PC-9 (cell line): ENCODE results near the gene ARFRP1. TPM values are rescaled to one million over a fixed set of nuclear protein-coding genes. Genes with fewer than 3 reads are reported as not detected.
A peak's percentile ranks its signal among the peaks of the same experiment; 100 is the strongest.

Experiments
- Bru-seq: library from RNA; stranded (reverse); fragments of 400-500 nt; gene quantifications from one replicate; lab custom pipeline; 2021; lab: Mats Ljungman, UMichigan
- BruChase-seq, 2 experiments: library from RNA; stranded (reverse); fragments of 400-500 nt; gene quantifications; one replicate each; lab custom pipeline; 2021; lab: Mats Ljungman, UMichigan
- BruUV-seq: library from RNA; stranded (reverse); fragments of 400-500 nt; replicated peaks from 2 replicates; lab custom pipeline; 2021; lab: Mats Ljungman, UMichigan
- CTCF ChIA-PET: fragments of 300-600 bp; sonication (Branson Sonifier 250); formaldehyde crosslinking; loops from one replicate; lab custom pipeline; 2022; ENCODE audit warnings: antibody characterized with exemption; lab: Charles Lee
- POLR2A ChIA-PET: fragments of 300-600 bp; sonication (Branson Sonifier 250); formaldehyde crosslinking; loops from one replicate; lab custom pipeline; 2022; ENCODE audit warnings: antibody characterized with exemption; ENCODE audit not compliant: unreplicated experiment; lab: Charles Lee
- DNase-seq, 2 experiments: peaks; one replicate each; pipeline versions ENCODE4 v3.0.0 to v3.0.0-alpha.2; 2015 to 2022; ENCODE audit warnings: mixed read lengths in 1 of 2
- H2AFZ ChIP-seq: fragments of 200-600 bp; sonication (generic); 2 replicates; pipeline ENCODE4 v1.8.1; 2017; ENCODE audit warnings: antibody characterized with exemption
- H3F3A ChIP-seq: fragments of 200-600 bp; sonication (generic); 2 replicates; pipeline ENCODE4 v1.8.1; 2017; ENCODE audit warnings: antibody characterized with exemption, mild to moderate bottlenecking, low read depth; ENCODE audit not compliant: insufficient read depth
- H3K27ac ChIP-seq: fragments of 200-600 bp; sonication (generic); 2 replicates; pipeline ENCODE4 v1.6.1; 2016; ENCODE audit warnings: mixed run types
- H3K27me3 ChIP-seq: fragments of 200-600 bp; sonication (generic); 2 replicates; pipeline ENCODE4 v1.6.1; 2016; ENCODE audit warnings: low read depth, mixed run types; ENCODE audit not compliant: insufficient read depth
- H3K36me3 ChIP-seq: fragments of 200-600 bp; sonication (generic); 2 replicates; pipeline ENCODE4 v1.6.1; 2016; ENCODE audit warnings: low read depth, mixed run types
- H3K4me1 ChIP-seq: fragments of 200-600 bp; sonication (generic); replicated peaks from 2 replicates; pipeline ENCODE4 v1.6.1; 2016; ENCODE audit warnings: mixed run types; ENCODE audit not compliant: insufficient read depth
- H3K4me2 ChIP-seq: fragments of 200-600 bp; sonication (generic); 2 replicates; pipeline ENCODE4 v1.6.1; 2017; ENCODE audit warnings: mixed run types
- H3K4me3 ChIP-seq: fragments of 200-600 bp; sonication (generic); 2 replicates; pipeline ENCODE4 v1.6.1; 2016; ENCODE audit warnings: mixed run types
- H3K79me2 ChIP-seq: fragments of 200-600 bp; sonication (generic); 2 replicates; pipeline ENCODE4 v1.6.1; 2017; ENCODE audit warnings: low read depth, mixed run types
- H3K9me2 ChIP-seq: fragments of 200-600 bp; sonication (generic); 2 replicates; pipeline ENCODE4 v1.8.1; 2017; ENCODE audit warnings: mild to moderate bottlenecking; ENCODE audit not compliant: insufficient read depth
- H3K9me3 ChIP-seq: fragments of 200-600 bp; sonication (generic); 2 replicates; pipeline ENCODE4 v1.8.1; 2016; ENCODE audit warnings: low read depth; ENCODE audit not compliant: insufficient read depth
- H4K20me1 ChIP-seq: fragments of 200-600 bp; sonication (generic); 2 replicates; pipeline ENCODE4 v1.8.1; 2017; ENCODE audit not compliant: insufficient read depth
- EZH2 ChIP-seq: fragments of 200-600 bp; sonication (generic); IDR thresholded peaks from 2 replicates; pipeline ENCODE4 v1.8.0; 2017; ENCODE audit warnings: antibody characterized with exemption, low read depth
- intact Hi-C: fragments of 100-400 bp; cut with micrococcal nuclease; formaldehyde crosslinking; loops from one replicate; pipeline ENCODE4 v1.10.0; 2022; ENCODE audit not compliant: unreplicated experiment
- long read RNA-seq: library from polyadenylated mRNA; stranded (forward); transcript quantifications from one replicate; pipeline ENCODE4 v2.0.0, GENCODE V29; 2022
- total RNA-seq: library from RNA; stranded (reverse); gene quantifications from 2 replicates; pipeline ENCODE4 v1.2.3, GENCODE V29; 2021
- TF ChIP-seq, protein P1 (sequence below): fragments of 200-600 bp; sonication (generic); conservative IDR thresholded peaks from 2 replicates; pipeline ENCODE4 v1.6.1; 2017; ENCODE audit warnings: mixed run types, antibody characterized with exemption, mild to moderate bottlenecking, moderate library complexity

The ARFRP1 gene, protein sequence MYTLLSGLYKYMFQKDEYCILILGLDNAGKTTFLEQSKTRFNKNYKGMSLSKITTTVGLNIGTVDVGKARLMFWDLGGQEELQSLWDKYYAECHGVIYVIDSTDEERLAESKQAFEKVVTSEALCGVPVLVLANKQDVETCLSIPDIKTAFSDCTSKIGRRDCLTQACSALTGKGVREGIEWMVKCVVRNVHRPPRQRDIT
- 59.1 and 71.1 TPM in 2 replicates for total RNA-seq
- percentile 64 among the genes with signal in this experiment for Bru-seq, nascent RNA
- percentile 82 among the genes with signal in this experiment for BruChase-seq, experiment 1, labeled RNA remaining after a 2-hour chase
- percentile 77 among the genes with signal in this experiment for BruChase-seq, experiment 2, labeled RNA remaining after a 6-hour chase
- long read RNA-seq, transcript ARFRP1-214 (8 exons, 2,559 nt): major isoform, 17 of 68 reads
- long read RNA-seq, transcript ARFRP1-212 (8 exons, 1,623 nt): minor isoform, 5 of 68 reads
- long read RNA-seq, partial matches to known transcripts: 11 of 68 reads
- long read RNA-seq, other reads (novel, unspliced or antisense): 32 of 68 reads

- ChIA-PET CTCF (interaction anchor here (0.7 to 1.2 kb wide), 3 partner anchors 38 to 188 kb away, joined by 3 to 6 read pairs (median 3); partner anchors contain the start of gene TPD52L2), POLR2A (interaction anchor here (0.5 to 1.4 kb wide), 10 partner anchors 9 to 488 kb away, joined by 3 to 11 read pairs (median 6); partner anchors contain the start of genes TPD52L2 and UCKL1)
- TF ChIP-seq, protein P1, sequence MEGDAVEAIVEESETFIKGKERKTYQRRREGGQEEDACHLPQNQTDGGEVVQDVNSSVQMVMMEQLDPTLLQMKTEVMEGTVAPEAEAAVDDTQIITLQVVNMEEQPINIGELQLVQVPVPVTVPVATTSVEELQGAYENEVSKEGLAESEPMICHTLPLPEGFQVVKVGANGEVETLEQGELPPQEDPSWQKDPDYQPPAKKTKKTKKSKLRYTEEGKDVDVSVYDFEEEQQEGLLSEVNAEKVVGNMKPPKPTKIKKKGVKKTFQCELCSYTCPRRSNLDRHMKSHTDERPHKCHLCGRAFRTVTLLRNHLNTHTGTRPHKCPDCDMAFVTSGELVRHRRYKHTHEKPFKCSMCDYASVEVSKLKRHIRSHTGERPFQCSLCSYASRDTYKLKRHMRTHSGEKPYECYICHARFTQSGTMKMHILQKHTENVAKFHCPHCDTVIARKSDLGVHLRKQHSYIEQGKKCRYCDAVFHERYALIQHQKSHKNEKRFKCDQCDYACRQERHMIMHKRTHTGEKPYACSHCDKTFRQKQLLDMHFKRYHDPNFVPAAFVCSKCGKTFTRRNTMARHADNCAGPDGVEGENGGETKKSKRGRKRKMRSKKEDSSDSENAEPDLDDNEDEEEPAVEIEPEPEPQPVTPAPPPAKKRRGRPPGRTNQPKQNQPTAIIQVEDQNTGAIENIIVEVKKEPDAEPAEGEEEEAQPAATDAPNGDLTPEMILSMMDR: no peak
- no peak for TF ChIP-seq EZH2
- H3K79me2 ChIP-seq: peaks cover 74% of the 10 kb centered on the region
- H3K9me3 ChIP-seq: no peaks in the 10 kb centered on the region
- no peaks in the 10 kb centered on the region for H3K27me3 ChIP-seq
- H3K4me1 ChIP-seq: peaks cover 18% of the 10 kb centered on the region
- peak within 1 kb of the TSS; percentile 85 for H2AFZ ChIP-seq
- peaks cover 41% of the 10 kb centered on the region for H3K36me3 ChIP-seq
- H3K27ac ChIP-seq: peak within 1 kb of the TSS; percentile 37
- no peaks in the 10 kb centered on the region for H3K9me2 ChIP-seq
- peak within 1 kb of the TSS; percentile 96 for H3K4me3 ChIP-seq
- intact Hi-C loops: loop anchor here (1.0 to 5.0 kb wide), 5 partner anchors 23 to 265 kb away; partner anchors contain the start of gene UCKL1
- H3F3A ChIP-seq: peaks cover 9% of the 10 kb centered on the region; the same call in 1 of the 2 replicates
- no TSS peak for BruUV-seq
- H4K20me1 ChIP-seq: peaks cover 12% of the 10 kb centered on the region; the same call in 1 of the 2 replicates
- peak within 1 kb of the TSS; percentile 97 for H3K4me2 ChIP-seq
- DNase-seq: peak; percentile 67 to 91
Observed at GRCh38 chr20:63707558-63708300, at the start of gene ARFRP1, which contains the start of gene ZGPAT. TSS of gene ARFRP1 (minus strand) at chr20:63707976. CDS start at chr20:63707091, 885 bp downstream. TSS of gene ZGPAT (plus strand) at chr20:63708039. CDS start at chr20:63708581, 542 bp downstream.

- CTCF ChIA-PET: no interaction called here
- no TSS peak for BruUV-seq
- POLR2A ChIA-PET: no interaction called here
Observed at GRCh38 chr20:63756648-63756991, 48.8 kb upstream of the ARFRP1 start.

More at GRCh38 chr20:63756648-63756991, 48.8 kb upstream of the ARFRP1 start:
- H3K36me3 ChIP-seq: no peaks in the 10 kb centered on the region
- H2AFZ ChIP-seq: no peak overlapping the region
- peaks cover 4% of the 10 kb centered on the region; the same call in 1 of the 2 replicates for H3F3A ChIP-seq
- H3K4me2 ChIP-seq: no peak overlapping the region
- no peaks in the 10 kb centered on the region for H4K20me1 ChIP-seq
- no peaks in the 10 kb centered on the region for H3K9me3 ChIP-seq
- no peak overlapping the region for H3K4me3 ChIP-seq
- DNase-seq: no peak
- intact Hi-C loops: no loop called here
- no peak overlapping the region for H3K27ac ChIP-seq
- H3K9me2 ChIP-seq: no peaks in the 10 kb centered on the region
- H3K27me3 ChIP-seq: peaks cover 5% of the 10 kb centered on the region; the same call in 1 of the 2 replicates
- TF ChIP-seq, protein P1: no peak
- TF ChIP-seq EZH2: no peak
- H3K79me2 ChIP-seq: no peaks in the 10 kb centered on the region
- no peaks in the 10 kb centered on the region for H3K4me1 ChIP-seq
